RWPE1 (cell line): ENCODE data around the gene EEF1AKMT3.

Source experiments
- CTCF ChIA-PET: fragments of 350-600 bp; sonication (Branson Sonifier 250); formaldehyde crosslinking; extraction: SDS; loops from one replicate; lab custom pipeline; 2021; lab: Yijun Ruan, JAX
- POLR2A ChIA-PET: fragments of 400-600 bp; formaldehyde crosslinking; extraction: SDS; loops from one replicate; lab custom pipeline; 2020; ENCODE audit warnings: antibody characterized with exemption; ENCODE audit not compliant: low non-redundant PET; lab: Yijun Ruan, JAX
- DNase-seq: peaks from one replicate; pipeline ENCODE4 v3.0.0; 2012; ENCODE audit warnings: low spot score
- H3K27ac ChIP-seq: fragments of 450-650 bp; 2 replicates; pipeline ENCODE4 v1.5.1; 2017
- TF ChIP-seq, protein P1 (sequence below): fragments of 450-650 bp; conservative IDR thresholded peaks from 2 replicates; pipeline ENCODE4 v1.5.1; 2017; ENCODE audit warnings: low read depth, mild to moderate bottlenecking

EEF1AKMT3 gene

DNA sequence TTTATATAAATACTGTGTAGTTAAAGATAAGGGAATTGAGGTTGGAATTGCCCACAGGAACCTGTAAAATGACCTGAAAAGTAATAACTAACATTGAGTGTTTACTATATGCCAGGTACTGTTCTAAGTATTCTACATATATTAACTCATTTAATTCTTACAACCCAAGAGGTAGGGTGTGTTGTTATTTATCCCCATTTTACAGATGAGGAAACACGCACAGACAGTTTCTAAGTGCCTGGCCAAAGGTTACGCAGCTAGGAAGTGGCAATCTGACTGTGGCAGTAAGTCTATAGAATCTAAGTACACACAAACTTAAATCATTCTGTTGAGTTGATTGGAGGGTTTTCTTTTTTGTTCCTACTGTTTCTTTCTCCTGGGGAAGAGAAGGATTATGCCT is 28.6 kb upstream of the EEF1AKMT3 start:
- POLR2A ChIA-PET = no interaction called here
- CTCF ChIA-PET = interaction anchor here (0.7 to 2.5 kb wide), 2 partner anchors 18 to 43 kb away, joined by 4 to 14 read pairs; no protein-coding TSS in a partner anchor
- TF ChIP-seq, protein P1, sequence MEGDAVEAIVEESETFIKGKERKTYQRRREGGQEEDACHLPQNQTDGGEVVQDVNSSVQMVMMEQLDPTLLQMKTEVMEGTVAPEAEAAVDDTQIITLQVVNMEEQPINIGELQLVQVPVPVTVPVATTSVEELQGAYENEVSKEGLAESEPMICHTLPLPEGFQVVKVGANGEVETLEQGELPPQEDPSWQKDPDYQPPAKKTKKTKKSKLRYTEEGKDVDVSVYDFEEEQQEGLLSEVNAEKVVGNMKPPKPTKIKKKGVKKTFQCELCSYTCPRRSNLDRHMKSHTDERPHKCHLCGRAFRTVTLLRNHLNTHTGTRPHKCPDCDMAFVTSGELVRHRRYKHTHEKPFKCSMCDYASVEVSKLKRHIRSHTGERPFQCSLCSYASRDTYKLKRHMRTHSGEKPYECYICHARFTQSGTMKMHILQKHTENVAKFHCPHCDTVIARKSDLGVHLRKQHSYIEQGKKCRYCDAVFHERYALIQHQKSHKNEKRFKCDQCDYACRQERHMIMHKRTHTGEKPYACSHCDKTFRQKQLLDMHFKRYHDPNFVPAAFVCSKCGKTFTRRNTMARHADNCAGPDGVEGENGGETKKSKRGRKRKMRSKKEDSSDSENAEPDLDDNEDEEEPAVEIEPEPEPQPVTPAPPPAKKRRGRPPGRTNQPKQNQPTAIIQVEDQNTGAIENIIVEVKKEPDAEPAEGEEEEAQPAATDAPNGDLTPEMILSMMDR = no peak
- no peak for DNase-seq
- no peak overlapping the region for H3K27ac ChIP-seq

DNA sequence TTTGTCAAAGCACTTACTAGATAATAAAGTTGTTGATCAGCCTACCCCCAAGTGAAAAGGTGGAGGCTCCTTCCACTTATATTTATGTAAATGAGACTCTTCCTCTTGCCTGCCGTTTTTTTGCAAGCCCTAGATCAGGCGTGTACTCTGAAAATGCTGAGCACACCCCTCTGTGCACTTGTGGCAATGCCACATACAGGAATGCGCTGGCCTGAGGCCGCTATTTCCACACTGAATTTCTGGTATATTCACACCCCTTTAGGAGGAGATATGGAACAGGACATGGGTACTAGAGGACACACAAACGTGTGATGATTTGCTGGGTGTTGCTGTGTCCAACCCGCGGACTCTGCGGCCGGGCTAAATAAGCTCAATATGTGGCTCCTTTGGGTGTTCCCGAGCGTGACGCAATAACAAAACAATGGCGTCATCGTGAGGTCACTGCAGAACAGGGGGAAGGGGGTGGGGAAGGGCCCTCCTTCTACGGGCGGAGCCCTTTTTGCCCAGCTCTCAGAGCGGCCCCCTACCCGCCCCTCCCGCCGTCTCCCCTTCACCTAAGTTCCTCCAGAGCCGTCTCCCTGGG is 28.1 kb upstream of the EEF1AKMT3 start:
- ChIA-PET CTCF (interaction anchor here (0.7 to 2.5 kb wide), 3 partner anchors 18 to 56 kb away, joined by 3 to 14 read pairs (median 4); no protein-coding TSS in a partner anchor), POLR2A (interaction anchor here (0.5 to 0.7 kb wide), 3 partner anchors 89 to 226 kb away, joined by 5 read pairs; no protein-coding TSS in a partner anchor)

DNA sequence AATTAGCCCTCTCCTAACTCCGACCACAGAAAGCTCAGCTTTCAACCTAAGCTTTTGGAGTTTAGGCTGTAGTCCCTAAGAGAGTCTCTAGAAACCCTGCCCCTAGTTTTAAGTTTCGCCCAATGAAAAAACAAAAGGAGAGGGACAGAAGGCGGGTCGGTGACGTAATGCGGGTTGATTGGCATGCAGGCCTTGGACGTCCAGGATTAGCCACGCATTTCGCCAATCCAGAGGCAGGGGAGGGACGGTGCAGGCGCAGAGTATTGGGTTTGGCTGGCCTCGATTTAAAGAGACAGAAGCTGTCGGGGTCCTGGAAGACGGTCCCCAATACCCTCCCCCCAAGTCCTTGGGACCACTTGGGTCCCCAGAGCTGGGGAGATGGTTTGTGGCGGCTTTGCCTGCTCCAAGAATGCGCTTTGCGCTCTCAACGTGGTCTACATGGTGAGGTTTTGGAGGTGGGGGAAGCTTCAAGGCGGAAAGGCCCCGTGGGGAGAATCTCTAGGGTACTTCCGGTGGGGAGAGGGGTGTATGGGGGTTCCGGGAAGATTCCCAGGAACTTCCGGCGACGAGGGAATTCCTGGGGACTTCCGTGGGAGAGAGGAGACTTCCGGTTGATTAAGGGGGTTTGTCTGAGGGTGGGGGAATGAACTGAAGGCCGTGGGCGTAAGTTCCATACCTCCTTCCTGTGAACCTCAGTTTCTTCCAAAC is 27.5 kb upstream of the EEF1AKMT3 start, which contains the start of gene TSPAN31:
Gene TSPAN31 (plus strand): TSS at position 263 of the 708 bp plus-strand sequence. CDS start 116 bp downstream, at position 379.
- CTCF ChIA-PET = interaction anchor here (0.5 to 2.5 kb wide), 3 partner anchors 19 to 111 kb away, joined by 3 to 14 read pairs (median 3); no protein-coding TSS in a partner anchor
- peak; percentile 97 for DNase-seq
- peak within 1 kb of the TSS; percentile 92 for H3K27ac ChIP-seq

More for the DNA sequence above, 28.1 kb upstream of the EEF1AKMT3 start:
- DNase-seq = peak; percentile 88
- H3K27ac ChIP-seq = peak overlapping the region; percentile 92
- TF ChIP-seq, protein P1 = no peak

DNA sequence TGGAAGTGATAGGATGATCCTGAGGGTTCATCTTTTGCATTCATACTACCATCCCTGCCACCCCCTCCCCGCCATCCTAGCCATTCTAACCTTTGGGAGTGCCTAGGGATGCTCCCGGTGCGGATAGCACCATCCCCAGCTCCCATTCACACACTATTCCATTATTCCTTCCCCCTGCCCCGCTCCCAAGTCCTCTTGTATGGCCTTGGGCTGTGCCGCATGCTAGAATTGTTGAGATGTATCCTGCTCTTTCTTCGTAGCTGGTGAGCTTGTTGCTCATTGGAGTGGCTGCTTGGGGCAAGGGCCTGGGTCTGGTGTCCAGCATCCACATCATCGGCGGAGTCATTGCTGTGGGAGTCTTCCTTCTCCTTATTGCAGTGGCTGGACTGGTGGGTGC is 26.9 kb upstream of the EEF1AKMT3 start:
- peak overlapping the region; percentile 92 for H3K27ac ChIP-seq

More for the DNA sequence above, 27.5 kb upstream of the EEF1AKMT3 start, which contains the start of gene TSPAN31:
- POLR2A ChIA-PET = interaction anchor here (0.5 to 0.7 kb wide), 3 partner anchors 88 to 227 kb away, joined by 5 read pairs; no protein-coding TSS in a partner anchor
- TF ChIP-seq, protein P1 = no peak

DNA sequence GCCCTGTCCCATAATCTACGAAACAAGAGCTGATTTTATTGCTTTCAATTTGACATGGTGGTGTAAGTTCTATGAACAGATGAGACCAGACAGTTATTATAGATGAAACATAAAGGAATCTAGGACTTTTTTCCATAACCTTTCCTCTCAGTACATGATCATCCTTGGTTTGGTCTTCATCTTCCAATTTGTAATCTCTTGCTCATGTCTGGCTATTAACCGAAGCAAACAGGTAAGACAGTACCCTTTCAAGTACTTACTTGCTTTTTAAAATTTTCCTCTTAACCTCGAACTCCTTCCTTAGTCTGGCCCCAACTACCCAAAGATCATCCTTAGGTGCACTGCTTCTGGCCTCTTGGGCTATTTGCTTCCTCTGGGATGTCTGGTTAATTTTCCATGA is 26.4 kb upstream of the EEF1AKMT3 start:
- peak overlapping the region; percentile 92 for H3K27ac ChIP-seq
- TF ChIP-seq, protein P1 = no peak
- CTCF ChIA-PET = interaction anchor here (2.5 kb wide), 1 partner anchor 20 kb away, joined by 14 read pairs; no protein-coding TSS in a partner anchor
- no peak for DNase-seq
- POLR2A ChIA-PET = no interaction called here

More for the DNA sequence above, 26.9 kb upstream of the EEF1AKMT3 start:
- CTCF ChIA-PET = interaction anchor here (0.5 to 2.5 kb wide), 2 partner anchors 19 to 112 kb away, joined by 3 to 14 read pairs; no protein-coding TSS in a partner anchor
- POLR2A ChIA-PET = no interaction called here
- TF ChIP-seq, protein P1 = no peak
- no peak for DNase-seq

DNA sequence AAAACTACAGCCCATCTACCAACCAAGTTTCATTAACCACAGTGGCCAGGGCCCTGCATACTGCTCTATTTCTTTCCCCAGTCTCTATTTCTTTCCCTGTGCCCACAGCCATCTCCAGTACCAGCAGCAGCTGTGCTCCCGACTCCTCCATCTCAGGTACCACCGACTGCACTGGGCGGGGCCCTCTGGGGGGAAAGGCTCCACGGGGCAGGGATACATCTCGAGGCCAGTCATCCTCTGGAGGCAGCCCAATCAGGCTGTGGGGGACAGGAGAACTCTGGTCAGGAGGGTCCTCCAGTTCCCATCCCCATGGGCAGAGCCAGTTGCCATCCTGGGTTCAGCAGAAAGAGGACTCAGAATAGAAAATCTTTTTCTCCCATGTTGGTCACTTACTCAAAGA is 23.4 kb upstream of the EEF1AKMT3 start:
- peak overlapping the region; percentile 26 for H3K27ac ChIP-seq
- ChIA-PET CTCF (interaction anchor here (0.7 kb wide), 1 partner anchor 1295 kb away, joined by 9 read pairs; no protein-coding TSS in a partner anchor), POLR2A (no interaction called here)
- TF ChIP-seq, protein P1 = no peak
- no peak for DNase-seq
